Transverse colon (tissue), 4 donors: ENCODE results near the gene ZNF160. TPM values are rescaled to one million over a fixed set of nuclear protein-coding genes. Genes with fewer than 3 reads are reported as not detected.
"Not testable (repeated sequence)": the region's sequence is repeated elsewhere in the genome, so short reads cannot be mapped to it uniquely, and the experiment has no call there.

Experiments used
- DNase-seq: peaks from one replicate; pipeline ENCODE4 v3.0.0-alpha.2; 2019
- H3K27ac ChIP-seq, 4 donors: fragments of 200-600 bp; sonication (generic); 2 replicates each; pipeline ENCODE4 v1.5.1; 2016 to 2018; ENCODE audit warnings: inconsistent platforms in 4 of 4
- H3K27me3 ChIP-seq: fragments of 200-600 bp; sonication (generic); 2 replicates; pipeline ENCODE4 v1.5.1; 2017; ENCODE audit warnings: inconsistent platforms
- H3K36me3 ChIP-seq, 4 donors: fragments of 200-600 bp; sonication (generic); 2 replicates each; pipeline ENCODE4 v1.5.1; 2017 to 2019; ENCODE audit warnings: inconsistent platforms in 4 of 4
- H3K4me1 ChIP-seq, 4 donors: fragments of 200-600 bp; sonication (generic); 2 replicates each; pipeline ENCODE4 v1.5.1; 2017 to 2020; ENCODE audit warnings: inconsistent platforms in 4 of 4
- H3K4me3 ChIP-seq, 4 donors: fragments of 200-600 bp; sonication (generic); 1 replicate in 1 of 4; 2 replicates in 3 of 4; pipeline versions ENCODE4 v1.5.1 to v1.6.1; 2017 to 2019; ENCODE audit warnings: inconsistent platforms in 4 of 4
- H3K9me3 ChIP-seq, 2 donors: fragments of 200-600 bp; sonication (generic); 2 replicates each; pipeline ENCODE4 v1.5.1; 2017 to 2019; ENCODE audit warnings: inconsistent platforms in 2 of 2
- EP300 ChIP-seq: sonication (generic); formaldehyde crosslinking; IDR thresholded peaks from one replicate; pipeline ENCODE4 v1.6.1; 2017; ENCODE audit warnings: antibody characterized with exemption, low read depth
- POLR2A ChIP-seq: fragments of 450-650 bp; IDR thresholded peaks from one replicate; pipeline ENCODE4 v1.6.1; 2016; ENCODE audit warnings: antibody characterized with exemption, mild to moderate bottlenecking, moderate library complexity
- POLR2AphosphoS5 ChIP-seq, 3 donors: sonication (generic); formaldehyde crosslinking; IDR thresholded peaks; one replicate each; pipeline ENCODE4 v1.6.1; 2016; ENCODE audit warnings: antibody characterized with exemption in 3 of 3
- WGBS, 2 donors: methylation state at CpG; one replicate each; pipeline ENCODE4 v1.1.5; 2018; ENCODE audit warnings: low coverage in 1 of 2; 5-methylcytosine and 5-hydroxymethylcytosine counted together
- in situ Hi-C, 4 donors: fragments of 200-750 bp; cut with MboI; loops; one replicate each; pipeline versions ENCODE4 v1.15.0 to v1.15.1; 2017; ENCODE audit warnings: low sequenced_read_pairs in 3 of 4, low pct_ligation_motif_present in 1 of 4, low pct_unique_long_range_greater_than_20kb in 1 of 4
- intact Hi-C: fragments of 100-400 bp; cut with DNase I; formaldehyde crosslinking; loops from one replicate; pipeline ENCODE4 v1.15.1; 2023; ENCODE audit warnings: low total_unique reads
- total RNA-seq, 4 donors: library from RNA; depleted of rRNA; stranded (reverse); fragments of >200 nt; gene quantifications; one replicate each; pipeline ENCODE4 v1.1.0, GENCODE V29; 2016
- TF ChIP-seq, protein P1 (sequence below), 5 experiments: fragments of 200-600 bp in 3 of 5; fragments of 450-650 bp in 2 of 5; sonication (generic) in 3 of 5; IDR thresholded peaks; 1 replicate in 2 of 5; 2 replicates in 3 of 5; pipeline ENCODE4 v1.5.1; 2016 to 2017; ENCODE audit warnings: antibody characterized with exemption in 5 of 5, inconsistent platforms in 3 of 5, mild to moderate bottlenecking in 2 of 5, moderate library complexity in 1 of 5

ZNF160 gene
- total RNA-seq, 4 donors from 2014 or later = 23.9 to 47.0 (median 33.6) TPM

- in situ Hi-C loops = no loop called here
- peak within 1 kb of the TSS; percentile 56 to 88 (median 71) for H3K4me3 ChIP-seq
- intact Hi-C loops = no loop called here
- DNase-seq = peak; percentile 79
- H3K36me3 ChIP-seq = no peaks in the 10 kb centered on the region
- no peaks in the 10 kb centered on the region for H3K27me3 ChIP-seq
- TF ChIP-seq, protein P1, sequence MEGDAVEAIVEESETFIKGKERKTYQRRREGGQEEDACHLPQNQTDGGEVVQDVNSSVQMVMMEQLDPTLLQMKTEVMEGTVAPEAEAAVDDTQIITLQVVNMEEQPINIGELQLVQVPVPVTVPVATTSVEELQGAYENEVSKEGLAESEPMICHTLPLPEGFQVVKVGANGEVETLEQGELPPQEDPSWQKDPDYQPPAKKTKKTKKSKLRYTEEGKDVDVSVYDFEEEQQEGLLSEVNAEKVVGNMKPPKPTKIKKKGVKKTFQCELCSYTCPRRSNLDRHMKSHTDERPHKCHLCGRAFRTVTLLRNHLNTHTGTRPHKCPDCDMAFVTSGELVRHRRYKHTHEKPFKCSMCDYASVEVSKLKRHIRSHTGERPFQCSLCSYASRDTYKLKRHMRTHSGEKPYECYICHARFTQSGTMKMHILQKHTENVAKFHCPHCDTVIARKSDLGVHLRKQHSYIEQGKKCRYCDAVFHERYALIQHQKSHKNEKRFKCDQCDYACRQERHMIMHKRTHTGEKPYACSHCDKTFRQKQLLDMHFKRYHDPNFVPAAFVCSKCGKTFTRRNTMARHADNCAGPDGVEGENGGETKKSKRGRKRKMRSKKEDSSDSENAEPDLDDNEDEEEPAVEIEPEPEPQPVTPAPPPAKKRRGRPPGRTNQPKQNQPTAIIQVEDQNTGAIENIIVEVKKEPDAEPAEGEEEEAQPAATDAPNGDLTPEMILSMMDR (IDR thresholded peaks at IDR 0.05) = no peak
- TF ChIP-seq EP300 (no peak), POLR2AphosphoS5 (IDR thresholded peaks at IDR 0.05) (peak in 2 of 3 donors; percentile 31 to 43), POLR2A (peak; percentile 26)
- H3K4me1 ChIP-seq = peaks cover 0 to 18% (median 8%) of the 10 kb centered on the region in 4 donors
- WGBS, 2 donors = 14% methylated on average over 51 of the region's 51 CpGs; no CpG with 5 or more reads in 1 of the 2 donors
- peak within 1 kb of the TSS; percentile 67 to 84 (median 79) for H3K27ac ChIP-seq
- H3K9me3 ChIP-seq = peaks cover 11 to 12% of the 10 kb centered on the region in 2 donors
Observed at GRCh38 chr19:53132141-53132991, 29.1 kb upstream of the ZNF160 start, which contains the start of gene ZNF415. ZNF415 (minus strand) TSS chr19:53132910; CDS start chr19:53122676, 10,234 bp downstream.

DNA sequence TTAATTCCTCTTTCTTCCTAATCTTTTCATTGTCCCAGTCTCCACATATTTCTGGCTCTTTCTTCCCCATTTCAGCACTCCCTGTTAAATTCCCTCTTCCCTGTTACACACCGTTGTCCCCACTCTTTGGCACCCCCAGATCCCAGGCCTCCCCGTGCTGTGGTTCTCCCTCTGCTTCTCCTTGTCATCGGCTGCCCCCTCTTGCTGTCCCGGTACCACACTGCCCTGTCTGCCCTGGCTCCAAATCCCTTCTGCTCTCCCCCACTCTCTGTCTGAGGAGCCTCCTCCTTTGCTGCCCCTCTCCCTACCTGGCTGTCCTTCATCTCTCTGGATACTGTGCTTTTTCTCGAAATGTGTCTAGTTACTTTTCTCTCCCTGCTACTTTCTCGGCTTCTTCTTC is 28.5 kb upstream of the ZNF160 start:
- H3K27ac ChIP-seq = peak overlapping the region in 1 of 4 donors; percentile 78
- intact Hi-C loops = no loop called here
- DNase-seq = no peak

GRCh38 chr19:53131085-53131590 is 27.9 kb upstream of the ZNF160 start:
- H3K36me3 ChIP-seq = no peaks in the 10 kb centered on the region
- no peak overlapping the region for H3K27ac ChIP-seq
- peaks cover 0 to 4% of the 10 kb centered on the region in 2 donors for H3K9me3 ChIP-seq
- intact Hi-C loops = no loop called here
- peaks cover 0 to 18% (median 8%) of the 10 kb centered on the region in 4 donors for H3K4me1 ChIP-seq
- in situ Hi-C loops = no loop called here
- DNase-seq = no peak
- 79 to 93% methylated on average over 3 to 4 of the region's 4 CpGs for WGBS, 2 donors
- peak overlapping the region in 1 of 4 donors; percentile 76 for H3K4me3 ChIP-seq
- TF ChIP-seq POLR2AphosphoS5 (IDR thresholded peaks at IDR 0.05) = no peak
- no peak for TF ChIP-seq EP300
- TF ChIP-seq, protein P1 (IDR thresholded peaks at IDR 0.05) = no peak
- TF ChIP-seq POLR2A = no peak
- no peaks in the 10 kb centered on the region for H3K27me3 ChIP-seq

More for the DNA sequence above, 28.5 kb upstream of the ZNF160 start:
- H3K36me3 ChIP-seq = no peaks in the 10 kb centered on the region
- in situ Hi-C loops = no loop called here
- H3K9me3 ChIP-seq = peaks cover 6 to 7% of the 10 kb centered on the region in 2 donors
- peaks cover 0 to 18% (median 8%) of the 10 kb centered on the region in 4 donors for H3K4me1 ChIP-seq
- 54 to 55% methylated on average over 5 to 6 of the region's 6 CpGs for WGBS, 2 donors
- no peaks in the 10 kb centered on the region for H3K27me3 ChIP-seq
- TF ChIP-seq POLR2A (no peak), POLR2AphosphoS5 (IDR thresholded peaks at IDR 0.05) (no peak), EP300 (no peak)
- TF ChIP-seq, protein P1 (IDR thresholded peaks at IDR 0.05) = no peak
- peak overlapping the region in 3 of 4 donors; percentile 56 to 76 (median 66) for H3K4me3 ChIP-seq

DNA sequence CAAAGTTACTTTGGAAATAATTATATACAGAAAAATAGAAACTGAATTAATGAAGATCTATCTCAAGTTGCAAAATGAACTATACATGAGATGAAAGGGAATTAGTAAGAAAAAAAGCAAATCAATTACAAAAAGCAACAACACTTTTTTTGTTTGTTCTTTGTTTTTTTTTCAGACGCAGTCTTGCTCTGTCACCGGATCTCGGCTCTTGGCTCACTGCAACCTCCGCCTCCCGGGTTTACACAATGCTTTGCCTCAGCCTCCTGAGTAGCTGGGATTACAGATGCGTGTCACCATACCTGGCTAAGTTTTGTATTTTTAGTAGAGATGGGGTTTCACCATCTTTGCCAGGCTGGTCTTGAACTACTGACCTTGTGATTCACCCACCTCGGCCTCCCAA is 27.3 kb upstream of the ZNF160 start:
- 82 to 100% methylated on average over 3 to 7 of the region's 7 CpGs for whole genome bisulfite sequencing, 2 donors
- H3K4me1 ChIP-seq = peaks cover 0 to 18% (median 8%) of the 10 kb centered on the region in 4 donors
- H3K4me3 ChIP-seq = no peak overlapping the region
- no peak for TF ChIP-seq EP300
- no peak for TF ChIP-seq POLR2AphosphoS5 (IDR thresholded peaks at IDR 0.05)
- TF ChIP-seq POLR2A = no peak
- peaks cover 0 to 4% of the 10 kb centered on the region in 2 donors for H3K9me3 ChIP-seq
- DNase-seq = no peak
- intact Hi-C loops = no loop called here
- in situ Hi-C loops = no loop called here
- H3K27me3 ChIP-seq = no peaks in the 10 kb centered on the region
- no peak overlapping the region for H3K27ac ChIP-seq
- no peaks in the 10 kb centered on the region for H3K36me3 ChIP-seq

- H3K36me3 ChIP-seq, H3K4me3 ChIP-seq, H3K4me1 ChIP-seq, in situ Hi-C loops, H3K27me3 ChIP-seq, H3K27ac ChIP-seq, H3K9me3 ChIP-seq, DNase-seq: not testable (repeated sequence)
- 79 to 89% methylated on average over 3 to 9 of the region's 15 CpGs for WGBS, 2 donors
- intact Hi-C loops = loop anchor here (2.0 kb wide), 1 partner anchor 28 kb away; no protein-coding TSS in a partner anchor
Observed at GRCh38 chr19:53126733-53127526, 23.7 kb upstream of the ZNF160 start.
